Hematopoietic multipotent progenitor cell treated with erythropoietin and hydrocortisone succinate and interleukin-3 and kit ligand, for 15 days (in vitro differentiated cells): ENCODE measurements around the gene VPS16.

Experiments used
- DNase-seq: peaks from one replicate; pipeline ENCODE4 v3.0.0-alpha.2; 2015; ENCODE audit warnings: low spot score

VPS16 gene

GRCh38 chr20:2902291-2902690 lies 61.7 kb downstream of the VPS16 start:
- no peak for DNase-seq

DNA sequence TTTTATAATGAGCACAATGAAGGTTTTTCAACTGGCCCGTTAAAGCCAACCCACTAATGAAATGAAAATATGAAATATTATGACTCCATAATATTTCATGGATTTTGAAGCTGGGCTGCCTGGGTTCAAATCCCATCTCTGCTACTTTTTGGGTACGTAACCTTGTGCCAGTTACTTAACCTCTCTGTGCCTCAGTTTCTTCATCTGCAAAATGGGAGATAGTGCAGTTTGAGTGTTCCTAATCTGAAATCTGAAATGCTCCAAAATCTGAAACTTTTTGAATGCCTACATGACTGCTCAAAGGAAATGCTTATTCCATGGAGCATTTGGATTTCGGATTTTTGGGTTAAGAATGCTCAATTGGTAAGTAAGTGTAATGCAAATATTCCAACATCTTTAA lies 62.3 kb downstream of the VPS16 start:
- DNase-seq: no peak

- DNase-seq: no peak
Observed at GRCh38 chr20:2903686-2904085, 63.1 kb downstream of the VPS16 start.

DNA sequence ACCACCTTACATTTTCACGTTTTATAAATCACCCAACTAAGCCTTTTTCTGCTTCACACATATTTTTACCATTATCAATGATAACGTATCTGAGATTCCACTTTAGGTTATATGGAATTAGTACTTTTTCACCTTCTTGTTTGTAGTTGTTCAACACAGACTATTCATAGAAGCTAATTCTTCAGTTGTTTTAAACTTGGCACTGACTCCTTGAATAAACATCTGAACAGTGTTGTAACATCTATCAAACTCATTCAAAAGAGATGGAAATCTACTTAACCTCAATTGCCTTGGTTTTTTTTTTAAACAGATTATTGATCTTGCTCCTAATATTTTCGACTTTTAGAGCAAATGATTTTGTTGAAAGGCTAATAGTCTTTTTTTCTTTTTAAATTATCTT lies 67.0 kb downstream of the VPS16 start:
- DNase-seq: no peak

DNA sequence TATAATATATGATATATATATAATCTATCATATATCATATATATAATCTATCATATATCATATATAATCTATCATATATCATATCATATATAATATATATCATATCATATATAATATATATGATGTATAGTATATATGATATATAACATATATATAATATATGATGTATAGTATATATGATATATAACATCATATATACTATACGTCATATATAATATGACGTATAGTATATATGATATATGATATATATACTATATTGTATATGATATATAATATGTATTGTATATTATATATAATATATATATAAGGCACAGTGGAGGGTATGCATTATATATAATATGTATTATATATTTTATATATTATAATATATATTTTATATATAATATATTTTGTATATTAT lies 69.4 kb downstream of the VPS16 start:
- no peak for DNase-seq

- no peak for DNase-seq
Observed at GRCh38 chr20:2911200-2911599, 70.7 kb downstream of the VPS16 start.

DNA sequence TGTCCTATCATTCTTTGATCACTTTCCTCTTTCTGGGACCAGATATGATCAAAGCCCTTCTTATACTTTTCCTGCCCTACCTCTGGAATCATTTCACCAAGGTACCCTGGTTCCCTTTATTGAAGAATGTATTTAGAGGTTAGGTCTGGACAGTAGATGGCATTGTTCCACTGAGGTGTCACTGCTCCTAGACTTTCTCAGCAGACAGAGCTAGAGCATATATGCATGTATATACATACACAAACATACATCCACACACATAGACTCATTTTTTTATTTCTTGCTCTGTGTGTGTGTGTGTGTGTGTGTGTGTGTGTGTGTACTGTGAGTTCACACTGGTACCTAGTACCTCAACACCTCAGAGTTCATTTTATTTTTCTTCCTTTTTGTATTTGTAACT lies 73.6 kb downstream of the VPS16 start:
- no peak for DNase-seq
